GM12878 (cell line): Measurements from ENCODE around the gene PANK1.

Experiments
- CREB1 ChIP-seq: IDR thresholded peaks from 2 replicates; pipeline ENCODE4 v1.6.1; 2012; ENCODE audit warnings: low read depth, mild to moderate bottlenecking, inconsistent platforms
- CTCF ChIP-seq, 3 experiments: IDR thresholded peaks in 2 of 3; conservative IDR thresholded peaks in 1 of 3; 2 replicates each; pipeline ENCODE4 v1.5.1; 2011; ENCODE audit warnings: low read depth in 3 of 3, low read length in 3 of 3, mild to moderate bottlenecking in 3 of 3, control low read depth in 2 of 3, moderate library complexity in 2 of 3, inconsistent platforms in 1 of 3, mixed read lengths in 1 of 3; ENCODE audit not compliant: control insufficient read depth in 2 of 3, insufficient read depth in 1 of 3; ENCODE audit errors: extremely low read depth in 1 of 3
- FOXM1 ChIP-seq: IDR thresholded peaks from 2 replicates; pipeline ENCODE4 v1.6.1; 2012; ENCODE audit warnings: low read depth, mild to moderate bottlenecking, inconsistent platforms, low read length, moderate library complexity
- MTA3 ChIP-seq: IDR thresholded peaks from 2 replicates; pipeline ENCODE4 v1.6.1; 2012; ENCODE audit warnings: low read length, inconsistent platforms, borderline replicate concordance
- PAX5 ChIP-seq: IDR thresholded peaks from 2 replicates; pipeline ENCODE4 v1.6.1; 2011; ENCODE audit warnings: low read depth, low read length, borderline replicate concordance
- POLR2A ChIP-seq: IDR thresholded peaks from 2 replicates; pipeline ENCODE4 v1.6.1; 2011; ENCODE audit warnings: low read depth, mild to moderate bottlenecking, low read length
- REST ChIP-seq: IDR thresholded peaks from 2 replicates; pipeline ENCODE4 v1.6.1; 2012; ENCODE audit warnings: mild to moderate bottlenecking, low read depth, low read length
- SIN3A ChIP-seq: IDR thresholded peaks from 2 replicates; pipeline ENCODE4 v1.6.1; 2012; ENCODE audit warnings: low read depth, low read length, improper control_type of control experiment
- SKIL ChIP-seq: fragments of 450-650 bp; IDR thresholded peaks from 2 replicates; pipeline ENCODE4 v1.6.1; 2017; ENCODE audit warnings: mild to moderate bottlenecking, low read depth, inconsistent platforms; ENCODE audit not compliant: poor library complexity, severe bottlenecking
- SP1 ChIP-seq: IDR thresholded peaks from one replicate; pipeline ENCODE4 v1.6.1; 2011; ENCODE audit warnings: low read depth, low read length

GRCh38 chr10:89670926-89671325 lies 25.9 kb upstream of the PANK1 start:
- TF ChIP-seq POLR2A (no peak), CREB1 (no peak), PAX5 (no peak), MTA3 (no peak), CTCF (IDR thresholded peaks at IDR 0.05 in 2 of 3, conservative IDR thresholded peaks at IDR 0.05 in 1 of 3; ENCODE audit: control insufficient read depth in 2 of 3, extremely low read depth in 1 of 3, insufficient read depth in 1 of 3, low read depth in 3 of 3, low read length in 3 of 3) (no peak), SKIL (no peak), SIN3A (no peak), SP1 (no peak), FOXM1 (no peak), REST (no peak)
